ENCODE data around the gene ADAMTS6.
"Not testable (repeated sequence)": the region's sequence is repeated elsewhere in the genome, so short reads cannot be mapped to it uniquely, and the experiment has no call there.

Gene ADAMTS6

GRCh38 chr5:65481635-65482295 is at the start of gene ADAMTS6:
ADAMTS6 (minus strand) TSS chr5:65481920; CDS start chr5:65473673, 8,247 bp downstream.
- TF ChIP-seq GATA1 (IDR thresholded peaks at IDR 0.05; ENCODE audit: low read depth, low read length) (no peak), POLR2A (IDR thresholded peaks at IDR 0.05; ENCODE audit: low read length) (peak; percentile 62)
- peak; percentile 93 for DNase-seq

- no peak for DNase-seq
- TF ChIP-seq POLR2A (IDR thresholded peaks at IDR 0.05; ENCODE audit: low read length) (no peak), GATA1 (IDR thresholded peaks at IDR 0.05; ENCODE audit: low read depth, low read length) (no peak)
Observed at GRCh38 chr5:65530904-65531303, 49.2 kb upstream of the ADAMTS6 start.

- DNase-seq: no peak
- TF ChIP-seq GATA1 (IDR thresholded peaks at IDR 0.05; ENCODE audit: low read depth, low read length) (no peak), POLR2A (IDR thresholded peaks at IDR 0.05; ENCODE audit: low read length) (no peak)
Observed at GRCh38 chr5:65525726-65526125, 44.0 kb upstream of the ADAMTS6 start.

GRCh38 chr5:65512170-65512937 is 30.6 kb upstream of the ADAMTS6 start:
- DNase-seq: no peak
- TF ChIP-seq POLR2A (IDR thresholded peaks at IDR 0.05; ENCODE audit: low read length): no peak
- TF ChIP-seq GATA1 (IDR thresholded peaks at IDR 0.05; ENCODE audit: low read depth, low read length): no peak

- TF ChIP-seq POLR2A (IDR thresholded peaks at IDR 0.05; ENCODE audit: low read length) (no peak), GATA1 (IDR thresholded peaks at IDR 0.05; ENCODE audit: low read depth, low read length) (no peak)
- no peak for DNase-seq
Observed at GRCh38 chr5:65508978-65509377, 27.3 kb upstream of the ADAMTS6 start.

GRCh38 chr5:65506961-65507360 is 25.2 kb upstream of the ADAMTS6 start:
- TF ChIP-seq POLR2A (IDR thresholded peaks at IDR 0.05; ENCODE audit: low read length) (no peak), GATA1 (IDR thresholded peaks at IDR 0.05; ENCODE audit: low read depth, low read length) (no peak)
- no peak for DNase-seq

- peak; percentile 9 to 49 for DNase-seq
- TF ChIP-seq POLR2A (IDR thresholded peaks at IDR 0.05; ENCODE audit: low read length) (no peak), GATA1 (IDR thresholded peaks at IDR 0.05; ENCODE audit: low read depth, low read length) (no peak)
Observed at GRCh38 chr5:65489119-65489518, 7.4 kb upstream of the ADAMTS6 start.

- DNase-seq: peak; percentile 27 to 46
Observed at GRCh38 chr5:65488038-65488687, 6.4 kb upstream of the ADAMTS6 start.

GRCh38 chr5:65486803-65487202 is 5.1 kb upstream of the ADAMTS6 start:
- DNase-seq: not testable (repeated sequence)

GRCh38 chr5:65485405-65485804 is 3.7 kb upstream of the ADAMTS6 start:
- TF ChIP-seq GATA1 (IDR thresholded peaks at IDR 0.05; ENCODE audit: low read depth, low read length) (no peak), POLR2A (IDR thresholded peaks at IDR 0.05; ENCODE audit: low read length) (no peak)
- no peak for DNase-seq

- peak; percentile 73 to 77 for DNase-seq
- TF ChIP-seq GATA1 (IDR thresholded peaks at IDR 0.05; ENCODE audit: low read depth, low read length) (no peak), POLR2A (IDR thresholded peaks at IDR 0.05; ENCODE audit: low read length) (no peak)
Observed at GRCh38 chr5:65483546-65484346, 2.0 kb upstream of the ADAMTS6 start.

GRCh38 chr5:65482736-65483545 is 1.2 kb upstream of the ADAMTS6 start:
- no peak for TF ChIP-seq GATA1 (IDR thresholded peaks at IDR 0.05; ENCODE audit: low read depth, low read length)
- DNase-seq: peak; percentile 59 to 67

- DNase-seq: peak; percentile 53 to 68
- TF ChIP-seq GATA1 (IDR thresholded peaks at IDR 0.05; ENCODE audit: low read depth, low read length) (no peak), POLR2A (IDR thresholded peaks at IDR 0.05; ENCODE audit: low read length) (no peak)
Observed at GRCh38 chr5:65482296-65482735, 596 bp upstream of the ADAMTS6 start.
